Lower leg skin (tissue), 3 donors: ENCODE results near the gene SCAMP4.

Experiments used
- POLR2A ChIP-seq, 2 donors: fragments of 450-650 bp; IDR thresholded peaks; one replicate each; pipeline ENCODE4 v1.6.1; 2016 to 2017; ENCODE audit warnings: antibody characterized with exemption in 2 of 2, mild to moderate bottlenecking in 1 of 2, moderate library complexity in 1 of 2
- TF ChIP-seq, protein P1 (sequence below), 3 donors: fragments of 450-650 bp; IDR thresholded peaks; one replicate each; pipeline ENCODE4 v1.5.1; 2016; ENCODE audit warnings: antibody characterized with exemption in 3 of 3, mild to moderate bottlenecking in 3 of 3, moderate library complexity in 2 of 3

DNA sequence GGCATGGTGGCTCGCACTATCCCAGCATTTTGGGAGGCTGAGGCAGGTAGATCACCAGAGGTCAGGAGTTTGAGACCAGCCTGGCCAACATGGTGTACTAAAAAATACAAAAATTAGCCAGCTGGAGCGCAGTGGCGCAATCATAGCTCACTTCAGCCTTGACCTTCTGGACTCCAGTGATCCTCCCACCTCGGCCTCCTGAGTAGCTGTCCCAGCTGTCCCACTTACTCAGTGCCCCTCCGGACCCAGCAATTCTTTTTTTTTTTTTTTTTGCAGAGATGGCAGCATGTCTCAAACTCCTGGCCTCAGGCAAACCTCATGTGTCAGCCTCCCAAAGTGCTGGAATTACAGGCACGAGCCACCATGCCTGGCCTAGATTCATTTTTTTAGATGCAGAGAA, 2.3 kb upstream of the SCAMP4 start:
- TF ChIP-seq, protein P1, sequence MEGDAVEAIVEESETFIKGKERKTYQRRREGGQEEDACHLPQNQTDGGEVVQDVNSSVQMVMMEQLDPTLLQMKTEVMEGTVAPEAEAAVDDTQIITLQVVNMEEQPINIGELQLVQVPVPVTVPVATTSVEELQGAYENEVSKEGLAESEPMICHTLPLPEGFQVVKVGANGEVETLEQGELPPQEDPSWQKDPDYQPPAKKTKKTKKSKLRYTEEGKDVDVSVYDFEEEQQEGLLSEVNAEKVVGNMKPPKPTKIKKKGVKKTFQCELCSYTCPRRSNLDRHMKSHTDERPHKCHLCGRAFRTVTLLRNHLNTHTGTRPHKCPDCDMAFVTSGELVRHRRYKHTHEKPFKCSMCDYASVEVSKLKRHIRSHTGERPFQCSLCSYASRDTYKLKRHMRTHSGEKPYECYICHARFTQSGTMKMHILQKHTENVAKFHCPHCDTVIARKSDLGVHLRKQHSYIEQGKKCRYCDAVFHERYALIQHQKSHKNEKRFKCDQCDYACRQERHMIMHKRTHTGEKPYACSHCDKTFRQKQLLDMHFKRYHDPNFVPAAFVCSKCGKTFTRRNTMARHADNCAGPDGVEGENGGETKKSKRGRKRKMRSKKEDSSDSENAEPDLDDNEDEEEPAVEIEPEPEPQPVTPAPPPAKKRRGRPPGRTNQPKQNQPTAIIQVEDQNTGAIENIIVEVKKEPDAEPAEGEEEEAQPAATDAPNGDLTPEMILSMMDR (IDR thresholded peaks at IDR 0.05): no peak
- TF ChIP-seq POLR2A (IDR thresholded peaks at IDR 0.05): no peak
